Activated CD4-positive, CD25-positive, alpha-beta regulatory T cell treated with anti-CD3 and anti-CD28 coated beads, Interleukin-2, amount 50 U/mL, for 16 hours (primary cell): ENCODE results near the gene KSR2.
"Not testable (repeated sequence)": the region's sequence is repeated elsewhere in the genome, so short reads cannot be mapped to it uniquely, and the experiment has no call there.

Experiments used
- DNase-seq: peaks from one replicate; pipeline ENCODE4 v3.0.0-alpha.2; 2020; ENCODE audit warnings: low read depth, low spot score

Gene KSR2

GRCh38 chr12:117821480-117822175, 147.2 kb downstream of the KSR2 start:
- DNase-seq, result no peak

- no peak for DNase-seq
These were observed 148.4 kb downstream of the KSR2 start for GRCh38 chr12:117820216-117820907.

GRCh38 chr12:117819160-117819559, 149.6 kb downstream of the KSR2 start:
- DNase-seq, result no peak

GRCh38 chr12:117818400-117818799, 150.4 kb downstream of the KSR2 start:
- DNase-seq, result no peak

GRCh38 chr12:117809509-117809908, 159.3 kb downstream of the KSR2 start:
- no peak for DNase-seq

- DNase-seq, result no peak
These were observed 160.8 kb downstream of the KSR2 start for GRCh38 chr12:117807946-117808345.

GRCh38 chr12:117807355-117807754, 161.4 kb downstream of the KSR2 start:
- no peak for DNase-seq

GRCh38 chr12:117805865-117806264, 162.9 kb downstream of the KSR2 start:
- DNase-seq, result no peak

GRCh38 chr12:117803001-117803400, 165.8 kb downstream of the KSR2 start:
- DNase-seq, result no peak

- DNase-seq, result not testable (repeated sequence)
These were observed 168.1 kb downstream of the KSR2 start for GRCh38 chr12:117800711-117801110.

GRCh38 chr12:117797202-117797601, 171.6 kb downstream of the KSR2 start:
- no peak for DNase-seq

- no peak for DNase-seq
These were observed 175.8 kb downstream of the KSR2 start for GRCh38 chr12:117792877-117793424.

GRCh38 chr12:117792471-117792870, 176.3 kb downstream of the KSR2 start:
- no peak for DNase-seq

GRCh38 chr12:117790948-117791347, 177.8 kb downstream of the KSR2 start:
- no peak for DNase-seq

- no peak for DNase-seq
These were observed 178.6 kb downstream of the KSR2 start for GRCh38 chr12:117790198-117790597.

- DNase-seq, result no peak
These were observed 179.4 kb downstream of the KSR2 start for GRCh38 chr12:117789195-117789912.

GRCh38 chr12:117778656-117779055, 190.1 kb downstream of the KSR2 start:
- no peak for DNase-seq

- DNase-seq, result no peak
These were observed 193.6 kb downstream of the KSR2 start for GRCh38 chr12:117774941-117775775.

- DNase-seq, result no peak
These were observed 199.9 kb downstream of the KSR2 start for GRCh38 chr12:117768860-117769259.

GRCh38 chr12:117766008-117766407, 202.8 kb downstream of the KSR2 start:
- DNase-seq, result no peak

GRCh38 chr12:117762143-117762542, 206.6 kb downstream of the KSR2 start:
- DNase-seq, result no peak
